Activated gamma-delta T cell (primary cell): ENCODE data around the gene CCDC74B.
"Not testable (repeated sequence)": the region's sequence is repeated elsewhere in the genome, so short reads cannot be mapped to it uniquely, and the experiment has no call there.

Experiments used
- DNase-seq: peaks from one replicate; lab custom pipeline; 2025; lab: John Stamatoyannopoulos, UW
- total RNA-seq, 2 donors: gene quantifications; one replicate each; lab custom pipeline; 2026; lab: John Stamatoyannopoulos, UW

The CCDC74B gene
- total RNA-seq: 0.97 to 3.3 reads per million in 2 donors

GRCh38 chr2:130145006-130145414 lies at the start of gene CCDC74B:
CCDC74B (minus strand) TSS chr2:130145112; CDS start chr2:130144996, 116 bp downstream.
- peak; percentile 50 for DNase-seq

- not testable (repeated sequence) for DNase-seq
These were observed 48.9 kb upstream of the CCDC74B start for GRCh38 chr2:130193824-130194223.

GRCh38 chr2:130192451-130192850 lies 47.5 kb upstream of the CCDC74B start:
- DNase-seq: not testable (repeated sequence)

- DNase-seq: not testable (repeated sequence)
These were observed 46.4 kb upstream of the CCDC74B start for GRCh38 chr2:130191319-130191718.

GRCh38 chr2:130190237-130190636 lies 45.3 kb upstream of the CCDC74B start:
- DNase-seq: no peak

GRCh38 chr2:130188958-130189357 lies 44.0 kb upstream of the CCDC74B start:
- DNase-seq: not testable (repeated sequence)

- DNase-seq: not testable (repeated sequence)
These were observed 43.2 kb upstream of the CCDC74B start for GRCh38 chr2:130187859-130188792.

GRCh38 chr2:130187268-130187667 lies 42.4 kb upstream of the CCDC74B start:
- DNase-seq: no peak

GRCh38 chr2:130186391-130186790 lies 41.5 kb upstream of the CCDC74B start:
- no peak for DNase-seq

- DNase-seq: no peak
These were observed 41.0 kb upstream of the CCDC74B start for GRCh38 chr2:130185896-130186295.

GRCh38 chr2:130185436-130185835 lies 40.5 kb upstream of the CCDC74B start:
- no peak for DNase-seq

- DNase-seq: no peak
These were observed 38.8 kb upstream of the CCDC74B start for GRCh38 chr2:130183512-130184373.

GRCh38 chr2:130182826-130183511 lies 38.1 kb upstream of the CCDC74B start:
- DNase-seq: not testable (repeated sequence)

- DNase-seq: peak; percentile 86
These were observed 37.2 kb upstream of the CCDC74B start, which contains the start of gene MZT2B for GRCh38 chr2:130181880-130182682. MZT2B (plus strand) TSS chr2:130182262; CDS start chr2:130182283, 21 bp downstream.

- DNase-seq: peak; percentile 97
These were observed 36.5 kb upstream of the CCDC74B start, which contains the start of gene SMPD4 for GRCh38 chr2:130181325-130181879. SMPD4 (minus strand) TSS chr2:130181602; CDS start chr2:130176592, 5,010 bp downstream.

- not testable (repeated sequence) for DNase-seq
These were observed 35.8 kb upstream of the CCDC74B start for GRCh38 chr2:130180404-130181324.

- not testable (repeated sequence) for DNase-seq
These were observed 30.0 kb upstream of the CCDC74B start for GRCh38 chr2:130174866-130175265.

- DNase-seq: no peak
These were observed 25.0 kb upstream of the CCDC74B start for GRCh38 chr2:130169896-130170295.

GRCh38 chr2:130169163-130169562 lies 24.3 kb upstream of the CCDC74B start:
- DNase-seq: not testable (repeated sequence)
